ENCODE measurements around the gene ASCL2. TPM values are rescaled to one million over a fixed set of nuclear protein-coding genes. Genes with fewer than 3 reads are reported as not detected.

ASCL2 gene
- total RNA-seq, 1 experiment from 2014 or later: 0.35 TPM

- H3K4ac ChIP-seq (ENCODE audit: low read depth, low read length): no peak overlapping the region
- no peak overlapping the region for H3K9ac ChIP-seq (ENCODE audit: extremely low read depth, insufficient read length, low read length)
- H3K23me2 ChIP-seq (ENCODE audit: insufficient read length, low read depth, low read length, poor library complexity, severe bottlenecking): no peaks in the 10 kb centered on the region
- H3K79me2 ChIP-seq (ENCODE audit: insufficient read depth, low read length): no peaks in the 10 kb centered on the region
- H3K14ac ChIP-seq (ENCODE audit: insufficient read depth, low read length): no peak overlapping the region
- no CpG with 5 or more reads among the region's 4 CpGs for WGBS (ENCODE audit: extremely low coverage, insufficient read length, low lambda C conversion rate)
- H3K27ac ChIP-seq (ENCODE audit: insufficient read length, low read depth, low read length): no peak overlapping the region
- Mint-ChIP-seq H3K9me3 (no peaks in the 10 kb centered on the region; a peak in 1 of 5 replicates), H3K36me3 (ENCODE audit: insufficient read depth in 1 of 3, low read depth in 3 of 3) (no peaks in the 10 kb centered on the region), H3K27ac (no peak overlapping the region), H3K4me1 (peaks cover 0 to 7% of the 10 kb centered on the region in 2 experiments; a peak in 1 of 4 replicates), H3K27me3 (ENCODE audit: low read depth) (peaks cover 6% of the 10 kb centered on the region; the same call in 1 of the 2 replicates), H3K4me3 (no peak overlapping the region; a peak in 1 of 5 replicates)
- H3T11ph ChIP-seq (ENCODE audit: low read length): no peak overlapping the region
- no peak overlapping the region for H4K5ac ChIP-seq (ENCODE audit: insufficient read length, low read depth, low read length)
- no peak overlapping the region for H2BK5ac ChIP-seq (ENCODE audit: insufficient read length, low read length)
- no peaks in the 10 kb centered on the region; the same call in 1 of the 2 replicates for H3K4me1 ChIP-seq (ENCODE audit: insufficient read depth, low read length)
- H4K91ac ChIP-seq (ENCODE audit: insufficient read length, low read depth, low read length): no peak overlapping the region
- TF ChIP-seq CTCF (conservative IDR thresholded peaks at IDR 0.05): no peak
- no peaks in the 10 kb centered on the region for H3K79me1 ChIP-seq (ENCODE audit: insufficient read depth, low read depth, low read length, poor library complexity, severe bottlenecking)
- no peak overlapping the region for H2AK5ac ChIP-seq (ENCODE audit: insufficient read length, low read length)
- no peaks in the 10 kb centered on the region for H4K20me1 ChIP-seq (ENCODE audit: control insufficient read depth, insufficient read depth, insufficient read length)
- no peak overlapping the region for H2AFZ ChIP-seq (ENCODE audit: low read length)
- no peaks in the 10 kb centered on the region for H3K9me3 ChIP-seq (ENCODE audit: control insufficient read depth, low read depth, low read length)
- no peak overlapping the region for H2BK12ac ChIP-seq (ENCODE audit: insufficient read length, low read depth, low read length)
- H3K4me2 ChIP-seq (ENCODE audit: insufficient read depth, insufficient read length, low read length): no peak overlapping the region
- no peaks in the 10 kb centered on the region for H3K27me3 ChIP-seq (ENCODE audit: insufficient read depth, low read length)
- no peak overlapping the region for H4K8ac ChIP-seq (replicated peaks; ENCODE audit: insufficient read length, low read depth, low read length)
- no peak overlapping the region for H3K18ac ChIP-seq (ENCODE audit: insufficient read length, low read depth, low read length)
- no peak for DNase-seq
- no peak overlapping the region for H3K23ac ChIP-seq (ENCODE audit: insufficient read length, low read depth, low read length)
- H2BK120ac ChIP-seq (ENCODE audit: low read depth, low read length, poor library complexity, severe bottlenecking): no peak overlapping the region
- H2BK20ac ChIP-seq (ENCODE audit: low read depth, low read length, poor library complexity, severe bottlenecking): no peak overlapping the region
- H2BK15ac ChIP-seq (ENCODE audit: low read depth, low read length): no peak overlapping the region
- no peak overlapping the region for H3K56ac ChIP-seq (ENCODE audit: insufficient read length, low read depth, low read length)
These were observed 36.0 kb upstream of the ASCL2 start for GRCh38 chr11:2306452-2306823.

All from H9 (cell line).